GM21737 (cell line): ENCODE data around the gene INCENP.
A peak's percentile ranks its signal among the peaks of the same experiment; 100 is the strongest.

Source experiments
- ATAC-seq: cut with Tn5 transposase; IDR thresholded peaks from one replicate; pipeline ENCODE4 v1.9.1; 2021; ENCODE audit warnings: mild to moderate bottlenecking, moderate library complexity; ENCODE audit not compliant: unreplicated experiment

Gene INCENP

DNA sequence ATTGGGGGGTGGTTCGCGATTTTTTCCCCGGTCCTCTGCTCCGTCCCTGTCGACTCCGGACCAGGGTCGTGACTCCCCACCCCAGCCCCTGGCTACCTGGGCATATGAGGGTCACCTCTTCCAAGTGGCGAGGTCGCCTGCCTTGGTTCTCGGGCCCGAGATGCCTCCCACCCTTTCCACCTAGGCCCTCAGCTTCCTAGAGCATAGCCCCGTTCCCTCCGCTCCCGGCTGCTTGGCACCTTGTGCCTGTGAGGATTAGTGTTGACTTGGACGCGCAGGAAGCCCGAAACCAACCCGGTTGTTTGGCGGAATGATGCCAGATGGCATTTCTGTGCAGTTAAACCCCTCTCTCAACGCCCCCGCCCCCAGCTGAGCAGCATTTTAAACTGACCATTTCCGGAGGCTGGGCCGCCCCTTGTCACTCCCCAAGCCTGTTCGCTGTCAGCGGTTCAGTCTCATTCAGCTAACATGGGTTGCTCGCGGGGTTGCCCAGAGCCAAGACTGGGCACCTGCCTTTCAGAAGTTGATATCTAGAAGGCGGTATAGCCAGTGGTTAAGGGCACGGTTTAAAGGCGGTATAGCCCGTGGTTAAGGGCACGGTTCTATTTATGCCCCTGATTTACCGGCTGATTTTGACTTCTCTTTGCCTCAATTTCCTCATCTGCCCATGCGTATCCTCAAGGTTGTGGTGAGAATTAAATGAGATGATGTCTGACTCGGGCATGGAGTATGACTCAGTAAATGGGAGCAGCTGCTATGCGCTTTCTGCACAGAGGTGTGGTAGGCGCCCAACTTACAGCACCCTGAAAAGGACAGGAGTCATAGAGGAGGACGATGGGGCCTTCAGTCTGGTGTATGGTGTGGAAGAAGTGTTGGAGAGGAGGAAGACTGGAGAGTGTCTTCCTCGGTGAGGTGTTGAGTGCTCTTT lies 639 bp downstream of the INCENP start:
- peak; percentile 21 for ATAC-seq

DNA sequence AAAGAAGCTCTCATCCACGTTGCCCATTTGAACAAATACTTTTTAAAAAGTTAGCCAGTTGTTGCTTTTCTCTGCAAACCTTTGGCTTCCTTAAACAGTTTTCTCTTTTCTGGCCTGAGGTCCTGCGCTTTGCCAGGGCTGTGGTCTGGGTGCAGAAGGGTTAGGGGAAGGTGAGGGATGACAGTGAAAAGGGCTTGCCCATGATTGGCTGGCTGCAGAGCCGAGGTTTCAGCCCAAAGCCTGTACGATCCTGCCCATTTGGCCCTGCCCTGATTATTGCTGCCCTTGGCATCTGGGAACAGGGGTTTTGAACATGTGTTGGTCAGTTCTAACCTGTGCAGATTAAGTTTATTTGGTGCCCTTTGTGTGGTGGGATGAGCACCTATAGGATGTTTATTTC lies 1.5 kb downstream of the INCENP start:
- ATAC-seq = no peak

DNA sequence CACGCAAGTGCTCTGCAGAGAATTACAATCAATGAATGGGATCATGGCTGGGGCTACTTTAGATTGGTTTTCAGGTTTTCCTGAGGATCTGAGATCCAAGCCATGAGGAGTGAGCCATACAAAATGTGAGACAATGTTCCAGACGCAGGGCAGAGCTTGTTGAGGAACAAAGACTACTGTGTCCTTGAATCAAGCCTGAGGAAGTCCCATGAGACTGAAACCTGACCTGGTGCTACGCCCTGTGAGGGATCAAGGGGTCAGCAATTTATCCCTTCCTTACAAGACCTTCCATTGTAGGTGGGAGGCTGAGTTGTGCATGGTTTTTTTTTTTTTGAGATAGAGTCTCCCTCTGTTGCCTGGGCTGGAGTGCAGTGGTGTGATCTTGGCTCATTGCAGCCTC lies 2.1 kb downstream of the INCENP start:
- ATAC-seq = no peak

DNA sequence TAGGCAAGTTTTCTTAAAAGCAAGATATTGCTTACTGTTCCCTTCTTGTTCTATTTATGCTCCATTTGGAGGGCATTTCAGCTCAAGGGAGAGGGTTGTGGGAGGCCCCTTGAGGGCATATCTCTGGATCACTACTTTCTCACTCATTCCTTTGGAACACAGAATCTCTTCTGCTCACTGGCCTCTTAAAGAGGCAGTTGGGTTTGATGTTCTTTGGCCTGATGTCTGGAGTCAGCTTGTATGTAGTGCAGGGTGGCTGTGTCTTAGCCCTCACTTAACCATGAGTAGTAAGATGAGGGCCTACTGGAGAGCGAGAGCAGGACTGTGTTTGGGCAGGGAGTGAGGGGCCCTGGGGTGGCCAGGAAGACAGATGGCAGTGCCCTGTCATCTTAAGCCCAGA lies 3.6 kb downstream of the INCENP start:
- ATAC-seq = no peak

DNA sequence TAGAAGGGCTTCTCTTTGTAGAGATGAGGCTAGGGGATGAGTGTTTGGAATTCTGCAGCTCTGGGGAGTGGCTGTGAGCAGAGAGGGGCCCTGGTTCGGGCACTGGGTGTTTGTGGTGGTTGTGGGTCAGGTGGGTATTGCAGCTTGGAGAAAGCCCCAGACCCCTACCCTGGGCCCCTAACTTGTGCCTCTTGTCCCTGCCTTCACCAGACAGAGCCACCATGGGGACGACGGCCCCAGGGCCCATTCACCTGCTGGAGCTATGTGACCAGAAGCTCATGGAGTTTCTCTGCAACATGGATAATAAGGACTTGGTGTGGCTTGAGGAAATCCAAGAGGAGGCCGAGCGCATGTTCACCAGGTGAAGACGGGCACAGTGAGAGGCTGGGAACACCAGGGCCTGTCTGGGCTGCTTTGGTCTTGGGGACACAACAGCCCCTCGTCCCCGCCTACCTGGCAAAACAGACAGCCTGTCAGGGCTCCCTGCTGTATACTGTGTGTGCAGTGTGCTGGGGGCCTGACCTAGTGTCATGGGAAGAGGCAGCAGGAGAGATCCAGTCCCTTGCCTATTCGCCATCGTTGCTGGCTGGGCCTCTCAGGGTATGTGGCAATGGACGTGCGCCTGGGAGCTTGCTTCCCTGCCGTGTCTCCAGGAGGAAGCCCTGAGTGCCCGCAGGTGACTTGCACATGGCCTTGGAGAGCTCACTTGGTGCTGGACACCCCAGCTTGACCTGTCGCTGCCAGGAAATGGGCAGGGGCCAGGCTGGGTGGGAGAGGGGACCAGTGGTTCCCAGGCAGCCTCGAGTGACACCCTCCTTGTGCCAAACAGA lies 4.3 kb downstream of the INCENP start:
- ATAC-seq = no peak

DNA sequence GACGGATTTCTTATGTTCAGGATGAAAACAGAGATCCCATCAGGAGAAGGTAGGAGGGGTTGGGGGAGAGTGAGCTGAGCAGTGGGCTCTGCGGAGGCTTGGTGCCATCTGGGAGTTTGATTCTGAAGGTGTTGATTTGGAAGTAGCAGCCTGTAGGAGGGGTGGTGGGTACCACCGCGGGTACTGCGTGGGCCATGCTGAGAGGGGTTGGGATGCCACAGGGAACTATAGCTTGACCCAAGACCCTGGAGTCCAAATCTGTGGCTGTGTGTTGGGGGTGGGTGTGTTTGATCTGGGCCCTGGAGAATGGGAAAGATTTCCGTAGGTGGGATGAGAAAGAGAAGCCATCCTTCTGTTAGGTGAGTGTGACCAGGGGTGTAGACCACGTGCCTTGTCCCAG lies 5.0 kb downstream of the INCENP start:
- ATAC-seq = no peak

DNA sequence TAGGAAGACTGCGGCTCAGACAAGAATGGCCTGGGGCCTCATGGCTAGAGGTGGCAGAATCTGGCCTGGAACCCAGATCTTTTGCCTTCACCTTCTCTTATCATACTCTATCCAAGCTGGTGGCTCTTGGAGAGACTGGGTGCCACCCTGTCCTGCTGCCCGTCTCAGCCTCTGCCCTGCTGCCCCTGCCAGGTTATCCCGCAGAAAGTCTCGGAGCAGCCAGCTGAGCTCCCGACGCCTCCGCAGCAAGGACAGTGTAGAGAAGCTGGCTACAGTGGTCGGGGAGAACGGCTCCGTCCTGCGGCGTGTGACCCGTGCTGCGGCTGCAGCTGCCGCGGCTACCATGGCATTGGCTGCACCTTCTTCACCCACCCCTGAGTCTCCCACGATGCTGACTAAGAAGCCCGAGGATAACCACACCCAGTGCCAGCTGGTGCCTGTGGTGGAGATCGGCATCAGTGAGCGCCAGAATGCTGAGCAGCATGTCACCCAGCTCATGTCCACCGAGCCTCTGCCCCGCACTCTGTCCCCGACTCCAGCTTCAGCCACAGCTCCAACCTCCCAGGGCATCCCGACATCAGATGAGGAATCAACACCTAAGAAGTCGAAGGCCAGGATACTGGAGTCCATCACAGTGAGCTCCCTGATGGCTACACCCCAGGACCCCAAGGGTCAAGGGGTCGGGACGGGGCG lies 5.9 kb downstream of the INCENP start:
- no peak for ATAC-seq

DNA sequence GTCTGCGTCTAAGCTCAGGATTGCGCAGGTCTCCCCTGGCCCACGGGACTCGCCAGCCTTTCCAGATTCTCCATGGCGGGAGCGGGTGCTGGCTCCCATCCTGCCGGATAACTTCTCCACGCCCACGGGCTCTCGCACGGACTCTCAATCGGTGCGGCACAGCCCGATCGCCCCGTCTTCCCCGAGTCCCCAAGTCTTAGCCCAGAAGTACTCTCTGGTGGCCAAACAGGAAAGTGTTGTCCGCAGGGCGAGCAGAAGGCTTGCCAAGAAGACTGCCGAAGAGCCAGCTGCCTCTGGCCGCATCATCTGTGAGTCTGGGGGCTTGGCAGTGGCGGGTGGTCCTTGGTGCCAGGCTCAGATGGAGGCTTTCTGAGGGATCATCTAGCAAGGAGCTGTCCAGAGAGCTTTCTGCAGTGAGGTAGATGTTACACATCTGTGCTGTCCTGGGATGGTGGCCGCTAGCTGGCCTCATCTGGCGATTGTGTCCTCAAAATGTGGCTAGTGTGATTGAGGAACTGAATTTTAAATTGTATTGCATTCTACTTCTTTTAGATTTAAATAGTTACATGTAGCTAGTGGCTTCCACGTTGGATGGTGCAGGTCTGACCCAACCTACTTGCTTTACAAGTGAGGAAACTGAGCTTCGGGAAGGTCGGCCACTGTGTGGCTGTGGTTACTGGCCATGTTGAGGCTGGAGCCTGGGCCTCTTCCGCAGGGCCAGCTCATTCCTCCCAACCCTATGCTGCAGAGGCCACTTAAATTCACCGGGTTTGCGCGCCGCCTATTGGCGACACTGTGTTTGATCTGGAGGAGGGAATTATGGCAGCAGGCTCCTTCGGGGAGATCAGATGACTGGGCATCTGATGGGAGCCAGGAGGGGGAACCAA lies 6.7 kb downstream of the INCENP start:
- ATAC-seq = no peak

DNA sequence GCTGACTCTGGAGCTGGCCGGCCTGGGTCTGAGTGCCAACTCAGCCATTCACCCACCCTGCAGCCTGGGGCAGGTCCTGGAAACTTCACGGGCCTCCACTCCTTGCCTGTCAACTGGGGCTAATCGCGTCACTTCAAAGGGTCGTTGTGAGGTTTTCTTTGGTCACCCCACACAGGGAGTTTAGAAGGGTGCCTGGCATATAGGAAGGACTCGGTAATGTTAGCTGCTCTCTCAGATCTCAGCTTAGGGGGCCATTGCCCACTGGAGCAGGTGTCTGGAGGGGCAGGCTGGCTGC lies 7.3 kb downstream of the INCENP start:
- ATAC-seq = no peak

DNA sequence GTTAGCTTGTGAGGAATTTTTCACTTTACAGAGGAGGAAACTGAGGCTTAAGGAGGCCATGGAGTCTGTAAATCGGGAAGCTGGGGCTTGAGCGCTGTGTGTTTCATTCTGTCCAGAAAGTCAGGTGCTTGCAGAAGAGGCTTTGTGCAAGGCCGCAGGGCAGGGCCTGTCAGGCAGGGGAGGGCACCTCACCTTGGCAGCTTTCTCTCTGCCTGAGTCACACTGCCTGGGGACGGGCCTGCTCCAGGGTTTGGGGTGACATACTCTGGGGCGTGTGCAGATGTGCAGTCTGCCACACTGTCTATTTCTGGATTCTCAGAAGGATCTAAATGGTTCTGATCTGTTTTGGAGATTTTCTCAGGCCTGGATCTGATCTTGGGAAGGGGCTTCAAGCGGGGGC lies 8.4 kb downstream of the INCENP start:
- ATAC-seq = no peak

DNA sequence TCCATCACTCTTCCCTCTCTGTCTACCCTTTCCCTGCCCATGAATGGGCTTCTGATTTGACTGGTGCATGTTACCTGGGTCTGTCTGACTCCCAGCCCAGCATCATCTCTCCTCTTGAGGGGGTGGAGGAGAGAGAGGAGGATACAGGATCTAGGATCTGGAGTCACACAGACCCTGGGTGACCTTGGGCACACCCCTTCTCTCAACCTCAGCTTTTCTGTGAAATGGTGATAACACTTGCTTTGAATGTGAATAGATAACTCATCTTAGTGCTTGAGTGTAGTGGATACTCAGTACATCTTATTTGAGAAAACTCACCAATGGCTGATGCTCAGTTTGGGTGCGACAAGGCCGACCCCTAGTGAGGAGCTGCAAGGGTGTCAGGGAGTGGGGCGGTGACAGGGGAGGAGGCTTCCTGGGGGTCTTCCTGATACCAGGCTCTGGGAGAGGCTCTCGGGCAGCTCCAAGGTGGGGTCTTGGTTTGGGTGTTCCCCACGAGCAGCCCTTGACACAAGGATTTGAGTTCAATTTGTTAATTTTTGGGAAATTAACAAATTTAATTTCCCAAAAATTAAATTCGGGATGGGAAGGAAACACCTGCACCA lies 9.0 kb downstream of the INCENP start:
- no peak for ATAC-seq

DNA sequence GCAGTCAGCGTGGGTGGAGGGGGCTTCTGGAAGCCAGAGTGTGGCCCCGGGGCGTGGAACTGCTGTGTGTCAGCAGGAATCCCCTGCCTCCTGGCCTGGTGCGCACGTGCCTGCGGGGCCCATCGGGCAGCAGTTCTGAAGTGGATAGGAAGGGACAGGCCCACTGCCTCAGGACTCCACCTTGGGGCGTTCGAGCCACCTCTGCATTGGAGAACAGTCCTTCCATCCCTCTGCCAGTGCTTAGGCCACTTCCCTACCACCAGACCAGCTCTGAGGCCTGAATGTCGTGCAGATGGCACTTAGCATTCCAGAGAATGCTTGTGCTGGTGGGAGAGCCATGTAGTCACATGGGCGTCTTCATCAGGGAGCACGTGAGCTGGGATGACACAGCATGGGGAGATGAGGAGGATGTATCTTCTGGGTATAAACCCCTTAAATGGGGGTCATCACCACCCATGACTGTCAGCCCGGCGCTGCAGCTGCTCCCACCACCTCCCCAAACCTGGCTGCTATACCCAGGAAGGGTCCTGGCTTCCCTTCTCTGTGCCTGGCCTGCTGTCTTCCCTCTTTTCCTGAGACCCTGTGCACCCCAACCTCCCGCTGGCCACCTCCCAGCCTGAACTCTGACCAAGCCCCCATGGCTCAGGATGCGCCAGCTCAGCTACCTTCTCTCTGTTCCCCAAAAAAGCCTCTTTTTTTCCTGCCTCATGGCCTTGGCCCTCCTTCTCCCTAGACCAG lies 9.7 kb downstream of the INCENP start:
- ATAC-seq = no peak

DNA sequence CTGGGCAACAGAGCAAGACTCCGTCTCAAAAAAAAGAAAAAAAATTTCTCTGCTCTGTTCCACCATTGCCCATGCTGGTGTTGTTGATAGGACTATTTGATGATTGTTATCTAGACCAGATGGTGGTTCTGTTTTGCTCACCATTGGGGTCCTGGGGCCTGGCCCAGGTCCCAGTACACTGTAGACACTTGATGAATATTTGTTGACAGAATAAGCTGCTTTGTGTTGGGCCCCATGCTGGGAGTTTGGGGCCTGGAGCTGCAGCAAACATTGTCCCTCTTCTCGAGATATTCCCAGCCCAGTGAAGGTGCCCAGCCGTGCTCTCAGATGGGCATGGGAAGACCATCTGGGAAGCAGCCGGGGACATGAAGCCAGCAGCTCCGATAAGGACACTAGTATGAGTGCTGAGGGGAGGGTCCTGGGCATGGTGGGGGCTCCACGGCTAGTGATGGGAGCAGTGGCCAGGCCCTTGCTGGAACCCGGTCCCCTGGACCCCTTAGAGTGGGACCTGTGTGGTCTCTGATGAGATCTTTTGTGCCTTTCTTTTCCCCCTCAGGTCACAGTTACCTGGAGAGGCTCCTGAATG lies 13.6 kb downstream of the INCENP start:
- no peak for ATAC-seq

DNA sequence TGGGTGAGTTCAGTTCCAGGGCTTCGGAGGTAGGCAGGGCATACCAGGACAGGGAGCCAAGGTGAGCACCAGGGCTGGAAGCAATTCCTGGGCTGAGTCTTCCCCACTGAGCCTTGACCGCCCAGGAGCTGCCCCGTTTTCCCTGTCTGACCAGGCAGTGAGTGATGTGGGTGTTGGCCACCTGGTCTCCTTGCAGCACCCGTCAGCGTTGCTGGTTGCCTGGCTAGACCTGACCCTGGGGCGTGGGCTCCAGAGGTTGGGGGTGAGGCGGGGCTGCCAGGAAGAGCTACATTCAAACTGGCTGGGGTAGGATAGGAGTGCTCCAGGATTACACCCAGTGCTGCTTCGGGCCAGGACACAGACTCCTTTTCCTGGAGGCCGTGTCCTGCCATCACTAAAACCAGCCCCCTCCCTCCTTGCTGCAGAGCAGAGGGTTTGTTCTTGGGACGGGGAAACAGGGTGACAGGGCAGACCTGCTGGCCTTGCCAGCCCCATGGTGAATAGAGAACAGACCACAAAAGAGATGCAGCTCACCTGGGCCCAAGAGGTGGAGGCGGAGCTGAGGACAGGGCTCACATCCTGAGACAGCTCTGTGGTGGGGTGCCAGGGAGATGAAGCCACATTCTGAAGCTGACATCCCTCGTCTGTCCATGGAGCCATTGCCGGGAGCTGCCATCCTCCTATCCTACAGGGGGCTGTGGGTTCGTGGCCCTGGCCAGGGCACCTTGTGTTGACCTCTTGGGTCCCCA lies 14.2 kb downstream of the INCENP start:
- no peak for ATAC-seq

DNA sequence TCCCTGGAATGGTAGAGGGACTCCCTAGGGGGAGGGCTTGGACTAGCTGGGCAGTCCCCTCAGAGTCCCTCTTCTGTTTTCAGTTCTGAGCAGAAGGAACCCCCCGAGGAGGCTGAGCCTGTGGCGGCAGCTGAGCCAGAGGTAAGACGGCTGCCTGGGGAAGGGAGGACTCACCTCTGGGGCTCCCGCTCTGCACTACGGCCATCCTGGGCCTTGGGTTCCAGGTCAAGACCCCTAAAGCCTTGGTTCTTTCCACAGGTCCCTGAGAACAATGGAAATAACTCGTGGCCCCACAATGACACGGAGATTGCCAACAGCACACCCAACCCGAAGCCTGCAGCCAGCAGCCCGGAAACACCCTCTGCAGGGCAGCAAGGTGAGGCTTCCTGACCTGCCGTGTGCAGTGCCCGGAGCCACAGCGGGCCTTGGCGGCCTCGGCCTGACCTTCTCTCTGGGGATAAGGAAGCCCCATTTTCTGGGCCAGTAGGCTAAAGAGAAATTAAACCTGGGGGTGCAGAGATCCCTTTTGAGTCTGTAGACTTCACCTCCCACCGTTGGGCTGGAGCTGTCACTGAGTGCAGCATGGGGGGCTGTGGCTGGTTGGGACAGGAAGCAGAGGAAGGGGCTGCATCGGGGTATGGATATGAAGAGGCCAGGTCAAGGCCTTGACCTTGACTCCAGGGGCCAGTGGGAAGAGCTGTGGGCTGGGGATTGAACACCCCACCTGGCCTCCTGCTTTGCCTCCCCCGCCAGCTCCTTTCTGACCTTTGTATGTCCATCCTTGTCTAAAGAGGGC lies 15.0 kb downstream of the INCENP start:
- no peak for ATAC-seq

DNA sequence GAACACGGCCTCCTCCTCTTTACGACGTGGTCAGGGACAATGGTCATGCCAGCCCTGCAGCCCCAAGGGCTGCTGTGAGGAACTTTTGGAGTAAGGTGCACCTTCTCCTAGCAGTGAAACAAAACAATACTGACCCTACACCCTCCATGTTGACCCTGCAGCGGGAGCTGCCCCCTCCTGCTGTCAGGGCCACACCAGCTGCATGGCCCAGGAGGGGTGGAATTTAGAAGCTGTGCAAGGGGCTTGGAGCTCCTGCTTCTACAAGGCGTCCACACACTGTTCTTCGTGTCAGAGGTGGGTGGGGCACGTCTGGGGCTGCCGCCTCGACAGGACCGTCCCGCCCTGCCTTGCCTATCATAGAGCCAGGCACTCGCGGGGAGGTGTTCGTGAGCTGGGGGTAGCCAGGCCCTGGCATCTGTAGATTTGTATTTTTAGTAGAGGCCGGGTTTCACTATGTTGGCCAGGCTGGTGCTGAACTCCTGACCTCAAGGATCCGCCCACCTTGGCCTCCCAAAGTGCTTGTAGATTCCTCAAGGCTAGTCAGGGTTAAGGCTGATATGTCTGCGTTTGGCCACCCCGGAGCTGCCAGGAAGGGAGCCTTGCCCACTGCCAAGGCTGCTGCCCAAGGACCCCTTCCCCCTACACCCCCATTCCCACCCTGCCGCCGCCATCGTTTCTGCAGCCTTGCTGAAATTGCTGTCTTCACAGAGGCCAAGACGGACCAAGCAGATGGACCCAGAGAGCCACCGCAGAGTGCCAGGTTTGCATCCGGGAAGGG lies 15.9 kb downstream of the INCENP start:
- ATAC-seq = no peak
